Neural progenitor cell (in vitro differentiated cells): Measurements from ENCODE around the gene MRPL27. TPM values are rescaled to one million over a fixed set of nuclear protein-coding genes. Genes with fewer than 3 reads are reported as not detected.

Source experiments
- DNase-seq: peaks from one replicate; pipeline ENCODE4 v3.0.0-alpha.2; 2016; ENCODE audit warnings: low spot score
- H2AFZ ChIP-seq: fragments of 200-600 bp; sonication (generic); replicated peaks from 2 replicates; pipeline ENCODE4 v1.6.1; 2016; ENCODE audit warnings: antibody characterized with exemption
- H3F3A ChIP-seq: fragments of 200-600 bp; sonication (generic); 2 replicates; pipeline ENCODE4 v1.6.1; 2016; ENCODE audit warnings: antibody characterized with exemption, low read depth
- H3K27ac ChIP-seq: fragments of 200-600 bp; sonication (generic); 2 replicates; pipeline ENCODE4 v1.5.1; 2016; ENCODE audit warnings: mild to moderate bottlenecking
- H3K27me3 ChIP-seq: fragments of 200-600 bp; sonication (generic); 2 replicates; pipeline ENCODE4 v1.6.1; 2016; ENCODE audit warnings: mild to moderate bottlenecking, moderate library complexity
- H3K36me3 ChIP-seq: fragments of 200-600 bp; sonication (generic); 2 replicates; pipeline ENCODE4 v1.5.1; 2016
- H3K4me1 ChIP-seq: fragments of 200-600 bp; sonication (generic); 2 replicates; pipeline ENCODE4 v1.6.1; 2016; ENCODE audit warnings: mixed run types
- H3K4me2 ChIP-seq: fragments of 200-600 bp; sonication (generic); 2 replicates; pipeline ENCODE4 v1.6.1; 2016
- H3K4me3 ChIP-seq: fragments of 200-600 bp; sonication (generic); 2 replicates; pipeline ENCODE4 v1.5.1; 2016
- H3K79me2 ChIP-seq: fragments of 200-600 bp; sonication (generic); 2 replicates; pipeline ENCODE4 v1.6.1; 2016; ENCODE audit warnings: low read depth
- H3K9ac ChIP-seq: fragments of 200-600 bp; sonication (generic); 2 replicates; pipeline ENCODE4 v1.6.1; 2016
- H3K9me3 ChIP-seq: fragments of 200-600 bp; sonication (generic); 2 replicates; pipeline ENCODE4 v1.5.1; 2016; ENCODE audit warnings: low read depth
- H4K20me1 ChIP-seq: fragments of 200-600 bp; sonication (generic); 2 replicates; pipeline ENCODE4 v1.6.1; 2016; ENCODE audit warnings: low read depth
- H3K27ac Mint-ChIP-seq: 3 replicates; pipeline ENCODE4 v1.8.0; 2021; ENCODE audit warnings: mixed read lengths
- H3K27me3 Mint-ChIP-seq: 2 replicates; pipeline ENCODE4 v1.8.0; 2022; ENCODE audit warnings: low read depth, mild to moderate bottlenecking, inconsistent platforms, moderate library complexity, mixed read lengths; ENCODE audit not compliant: insufficient read depth
- H3K36me3 Mint-ChIP-seq: 3 replicates; pipeline ENCODE4 v1.8.0; 2021; ENCODE audit warnings: mixed read lengths
- H3K4me1 Mint-ChIP-seq: 3 replicates; pipeline ENCODE4 v1.8.0; 2021; ENCODE audit warnings: mixed read lengths
- H3K4me3 Mint-ChIP-seq: 3 replicates; pipeline ENCODE4 v1.8.0; 2021; ENCODE audit warnings: mild to moderate bottlenecking, moderate library complexity, mixed read lengths
- H3K9me3 Mint-ChIP-seq: 3 replicates; pipeline ENCODE4 v1.8.0; 2020; ENCODE audit warnings: mixed read lengths
- CTCF ChIP-seq: fragments of 200-600 bp; sonication (generic); IDR thresholded peaks from 2 replicates; pipeline ENCODE4 v1.5.1; 2017; ENCODE audit warnings: antibody characterized with exemption, mild to moderate bottlenecking
- EZH2 ChIP-seq: fragments of 200-600 bp; sonication (generic); IDR thresholded peaks from 2 replicates; pipeline ENCODE4 v1.6.1; 2017; ENCODE audit warnings: antibody characterized with exemption, mild to moderate bottlenecking, moderate library complexity
- EZH2phosphoT487 ChIP-seq: fragments of 200-600 bp; sonication (generic); IDR thresholded peaks from 2 replicates; pipeline ENCODE4 v1.6.1; 2017; ENCODE audit warnings: antibody characterized with exemption
- total RNA-seq: library from RNA; depleted of rRNA; stranded (reverse); fragments of >200 nt; gene quantifications from 2 replicates; pipeline ENCODE4 v1.2.3, GENCODE V29; 2015; ENCODE audit warnings: low replicate concordance

Gene MRPL27
- total RNA-seq, 1 donor from 2014 or later: 39.1 TPM

GRCh38 chr17:50364061-50364458 lies 8.9 kb downstream of the MRPL27 start:
- Histone ChIP-seq H3K79me2 (no peaks in the 10 kb centered on the region), H3K9me3 (no peaks in the 10 kb centered on the region), H2AFZ (no peak overlapping the region), H3K9ac (no peak overlapping the region), H3K4me2 (peak overlapping the region; percentile 79), H3K36me3 (peaks cover 5% of the 10 kb centered on the region), H4K20me1 (peaks cover 52% of the 10 kb centered on the region), H3K4me3 (no peak overlapping the region), H3F3A (peaks cover 31% of the 10 kb centered on the region), H3K27me3 (no peaks in the 10 kb centered on the region), H3K4me1 (peaks cover 14% of the 10 kb centered on the region), H3K27ac (no peak overlapping the region)
- H3K4me3 Mint-ChIP-seq: peak overlapping the region; percentile 76
- peaks cover 12% of the 10 kb centered on the region for H3K36me3 Mint-ChIP-seq
- TF ChIP-seq EZH2phosphoT487: no peak
- no peak for TF ChIP-seq CTCF
- no peak for TF ChIP-seq EZH2
- DNase-seq: no peak
- peaks cover 40% of the 10 kb centered on the region for H3K4me1 Mint-ChIP-seq
- H3K9me3 Mint-ChIP-seq: no peaks in the 10 kb centered on the region
- H3K27me3 Mint-ChIP-seq: peaks cover 11% of the 10 kb centered on the region
- H3K27ac Mint-ChIP-seq: peak overlapping the region; percentile 81

GRCh38 chr17:50363217-50364060 lies 9.5 kb downstream of the MRPL27 start:
- peaks cover 53% of the 10 kb centered on the region for H4K20me1 ChIP-seq
- H3K4me2 ChIP-seq: peak overlapping the region; percentile 79
- Mint-ChIP-seq H3K27ac (peak overlapping the region; percentile 81), H3K4me1 (peaks cover 40% of the 10 kb centered on the region), H3K4me3 (peak overlapping the region; percentile 76), H3K36me3 (peaks cover 11% of the 10 kb centered on the region), H3K27me3 (peaks cover 11% of the 10 kb centered on the region), H3K9me3 (no peaks in the 10 kb centered on the region)
- TF ChIP-seq EZH2phosphoT487 (no peak), CTCF (no peak), EZH2 (no peak)
- peak overlapping the region; percentile 30 for H3K4me3 ChIP-seq
- no peaks in the 10 kb centered on the region for H3K27me3 ChIP-seq
- no peaks in the 10 kb centered on the region for H3K79me2 ChIP-seq
- H3K36me3 ChIP-seq: no peaks in the 10 kb centered on the region
- peak overlapping the region; percentile 14 for H3K27ac ChIP-seq
- DNase-seq: peak; percentile 94
- no peaks in the 10 kb centered on the region for H3K9me3 ChIP-seq
- H3K4me1 ChIP-seq: peaks cover 14% of the 10 kb centered on the region
- H2AFZ ChIP-seq: no peak overlapping the region
- H3F3A ChIP-seq: peaks cover 31% of the 10 kb centered on the region
- no peak overlapping the region for H3K9ac ChIP-seq

GRCh38 chr17:50362661-50363060 lies 10.3 kb downstream of the MRPL27 start:
- peaks cover 14% of the 10 kb centered on the region for H3K4me1 ChIP-seq
- DNase-seq: no peak
- H3K4me2 ChIP-seq: no peak overlapping the region
- Mint-ChIP-seq H3K4me3 (peak overlapping the region; percentile 76), H3K27me3 (peaks cover 11% of the 10 kb centered on the region), H3K27ac (peak overlapping the region; percentile 89), H3K4me1 (peaks cover 40% of the 10 kb centered on the region), H3K9me3 (no peaks in the 10 kb centered on the region), H3K36me3 (peaks cover 6% of the 10 kb centered on the region)
- H3K36me3 ChIP-seq: no peaks in the 10 kb centered on the region
- no peak overlapping the region for H2AFZ ChIP-seq
- H3K9ac ChIP-seq: no peak overlapping the region
- peaks cover 53% of the 10 kb centered on the region for H4K20me1 ChIP-seq
- no peaks in the 10 kb centered on the region for H3K9me3 ChIP-seq
- H3K79me2 ChIP-seq: no peaks in the 10 kb centered on the region
- no peak overlapping the region for H3K4me3 ChIP-seq
- no peak for TF ChIP-seq EZH2phosphoT487
- TF ChIP-seq EZH2: no peak
- no peak for TF ChIP-seq CTCF
- H3K27me3 ChIP-seq: no peaks in the 10 kb centered on the region
- peaks cover 31% of the 10 kb centered on the region for H3F3A ChIP-seq
- H3K27ac ChIP-seq: no peak overlapping the region
